Adipocyte (in vitro differentiated cells): Measurements from ENCODE around the gene UBA7.

Experiments
- DNase-seq: peaks from one replicate; pipeline ENCODE4 v3.0.0-alpha.2; 2015; ENCODE audit warnings: low read depth
- H3K27me3 ChIP-seq: replicated peaks from 2 replicates; pipeline ENCODE4 v1.7.0; 2013; ENCODE audit warnings: mild to moderate bottlenecking, low read length, moderate library complexity; ENCODE audit not compliant: control insufficient read depth, insufficient read depth
- H3K36me3 ChIP-seq: 2 replicates; pipeline ENCODE4 v1.7.0; 2013; ENCODE audit warnings: low read length, mild to moderate bottlenecking, moderate library complexity; ENCODE audit not compliant: control insufficient read depth, insufficient read depth, severe bottlenecking
- H3K4me1 ChIP-seq: 2 replicates; pipeline ENCODE4 v1.7.0; 2013; ENCODE audit warnings: mild to moderate bottlenecking, low read length, moderate library complexity; ENCODE audit not compliant: control insufficient read depth, insufficient read depth
- H3K4me3 ChIP-seq: 2 replicates; pipeline ENCODE4 v1.7.0; 2013; ENCODE audit warnings: mild to moderate bottlenecking, low read length, moderate library complexity
- H3K9ac ChIP-seq: 2 replicates; pipeline ENCODE4 v1.7.0; 2013; ENCODE audit warnings: mild to moderate bottlenecking, low read length, moderate library complexity
- H3K9me3 ChIP-seq: 2 replicates; pipeline ENCODE4 v1.7.0; 2013; ENCODE audit warnings: mild to moderate bottlenecking, low read length, moderate library complexity; ENCODE audit not compliant: control insufficient read depth

UBA7 gene

DNA sequence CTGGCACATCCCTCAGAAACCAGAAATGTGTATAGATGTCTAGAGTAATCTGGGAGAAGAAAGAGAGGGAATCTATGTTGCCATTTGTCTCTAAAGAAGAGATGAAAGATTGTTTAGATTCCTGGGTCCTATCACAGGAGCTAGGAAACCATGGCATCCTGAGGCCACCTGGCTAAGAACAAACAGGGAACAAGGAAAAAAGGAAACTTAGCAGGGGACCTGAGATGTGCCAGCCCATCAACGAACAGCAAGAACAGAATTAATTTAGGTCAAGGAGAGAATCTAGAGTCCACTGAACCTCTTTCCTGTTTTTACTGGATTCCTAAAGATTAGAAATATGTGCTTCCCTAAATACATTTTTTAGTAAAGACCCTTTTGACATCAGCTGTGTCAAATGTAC lies 57.7 kb downstream of the UBA7 start:
- Histone ChIP-seq H3K27me3 (no peaks in the 10 kb centered on the region), H3K4me3 (no peak overlapping the region), H3K4me1 (peaks cover 6% of the 10 kb centered on the region), H3K36me3 (no peaks in the 10 kb centered on the region), H3K9ac (no peak overlapping the region), H3K9me3 (no peaks in the 10 kb centered on the region)
- DNase-seq, result no peak
